ENCODE measurements around the gene CYSRT1. TPM values are rescaled to one million over a fixed set of nuclear protein-coding genes. Genes with fewer than 3 reads are reported as not detected.

Gene CYSRT1
- total and polyA plus RNA-seq, 8 donors = 0.22 to 1.3 (median 0.60) TPM; not detected in 4

DNA sequence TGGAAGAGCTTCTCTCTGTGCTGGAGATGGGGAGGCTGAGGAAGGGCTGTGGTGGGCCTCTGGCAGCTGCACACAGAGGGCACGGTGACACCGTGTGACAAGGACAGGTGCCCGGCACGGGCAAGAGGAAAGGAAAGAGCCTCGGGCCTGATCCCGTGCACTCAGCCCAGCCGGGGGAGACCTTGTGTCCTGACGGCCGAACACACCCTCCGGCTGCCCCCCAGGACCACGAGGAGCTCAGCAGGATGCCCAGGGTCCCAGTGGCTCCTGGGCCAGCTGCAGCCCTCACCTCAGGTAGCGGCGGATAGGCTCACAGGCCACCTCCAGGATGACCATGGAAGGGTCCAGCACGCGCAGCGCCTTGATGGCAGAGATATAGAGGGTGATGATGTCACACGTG, 42.1 kb upstream of the CYSRT1 start:
- FAIRE-seq (no peak), ATAC-seq (no peak), DNase-seq (no peak)
- 88 to 91% methylated on average over 17 of the region's 17 CpGs for WGBS, 2 donors
- intact Hi-C loops (cut with DNase I) = no loop called here
- Histone ChIP-seq H3K36me3 (peaks cover 0 to 52% (median 42%) of the 10 kb centered on the region in 3 donors), H3K9me3 (no peaks in the 10 kb centered on the region), H3K4me3 (no peak overlapping the region), H3K27me3 (no peaks in the 10 kb centered on the region), H3K4me1 (peaks cover 11 to 20% (median 16%) of the 10 kb centered on the region in 3 donors), H3K27ac (no peak overlapping the region)
- TF ChIP-seq, protein P1, sequence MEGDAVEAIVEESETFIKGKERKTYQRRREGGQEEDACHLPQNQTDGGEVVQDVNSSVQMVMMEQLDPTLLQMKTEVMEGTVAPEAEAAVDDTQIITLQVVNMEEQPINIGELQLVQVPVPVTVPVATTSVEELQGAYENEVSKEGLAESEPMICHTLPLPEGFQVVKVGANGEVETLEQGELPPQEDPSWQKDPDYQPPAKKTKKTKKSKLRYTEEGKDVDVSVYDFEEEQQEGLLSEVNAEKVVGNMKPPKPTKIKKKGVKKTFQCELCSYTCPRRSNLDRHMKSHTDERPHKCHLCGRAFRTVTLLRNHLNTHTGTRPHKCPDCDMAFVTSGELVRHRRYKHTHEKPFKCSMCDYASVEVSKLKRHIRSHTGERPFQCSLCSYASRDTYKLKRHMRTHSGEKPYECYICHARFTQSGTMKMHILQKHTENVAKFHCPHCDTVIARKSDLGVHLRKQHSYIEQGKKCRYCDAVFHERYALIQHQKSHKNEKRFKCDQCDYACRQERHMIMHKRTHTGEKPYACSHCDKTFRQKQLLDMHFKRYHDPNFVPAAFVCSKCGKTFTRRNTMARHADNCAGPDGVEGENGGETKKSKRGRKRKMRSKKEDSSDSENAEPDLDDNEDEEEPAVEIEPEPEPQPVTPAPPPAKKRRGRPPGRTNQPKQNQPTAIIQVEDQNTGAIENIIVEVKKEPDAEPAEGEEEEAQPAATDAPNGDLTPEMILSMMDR (IDR thresholded peaks at IDR 0.05) = no peak

DNA sequence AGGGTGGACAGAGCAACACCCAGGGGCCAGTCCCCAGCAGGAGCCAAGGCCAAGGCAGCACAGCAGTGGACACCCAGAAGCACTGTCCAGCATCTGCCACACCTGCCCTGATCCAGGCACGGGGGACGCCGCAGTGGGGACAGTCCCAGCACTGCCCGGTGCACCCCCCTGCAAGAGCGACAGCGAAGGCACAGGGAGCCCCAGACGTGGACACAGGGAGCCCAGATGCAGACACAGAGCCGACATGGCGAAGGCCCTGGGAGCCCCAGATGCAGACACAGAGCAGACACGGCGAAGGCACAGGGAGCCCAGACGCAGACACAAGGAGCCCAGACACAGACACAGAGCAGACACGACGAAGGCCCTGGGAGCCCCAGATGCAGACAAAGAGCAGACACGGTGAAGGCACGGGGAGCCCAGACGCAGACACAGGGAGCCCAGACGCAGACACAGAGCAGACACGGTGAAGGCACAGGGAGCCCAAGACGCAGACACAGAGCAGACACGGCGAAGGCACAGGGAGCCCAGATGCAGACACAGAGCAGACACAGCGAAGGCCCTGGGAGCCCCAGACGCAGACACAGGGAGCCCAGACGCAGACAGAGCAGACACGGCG, 40.9 kb upstream of the CYSRT1 start:
- Histone ChIP-seq H3K9me3 (no peaks in the 10 kb centered on the region), H3K4me3 (no peak overlapping the region), H3K36me3 (peaks cover 0 to 52% (median 42%) of the 10 kb centered on the region in 3 donors), H3K27ac (no peak overlapping the region), H3K4me1 (peaks cover 11 to 20% (median 16%) of the 10 kb centered on the region in 3 donors), H3K27me3 (no peaks in the 10 kb centered on the region)
- no peak for DNase-seq
- intact Hi-C loops (cut with DNase I) = no loop called here
- WGBS, 2 donors = 92 to 96% methylated on average over 27 of the region's 27 CpGs
- no peak for FAIRE-seq
- no peak for ATAC-seq
- TF ChIP-seq, protein P1 (IDR thresholded peaks at IDR 0.05) = no peak

DNA sequence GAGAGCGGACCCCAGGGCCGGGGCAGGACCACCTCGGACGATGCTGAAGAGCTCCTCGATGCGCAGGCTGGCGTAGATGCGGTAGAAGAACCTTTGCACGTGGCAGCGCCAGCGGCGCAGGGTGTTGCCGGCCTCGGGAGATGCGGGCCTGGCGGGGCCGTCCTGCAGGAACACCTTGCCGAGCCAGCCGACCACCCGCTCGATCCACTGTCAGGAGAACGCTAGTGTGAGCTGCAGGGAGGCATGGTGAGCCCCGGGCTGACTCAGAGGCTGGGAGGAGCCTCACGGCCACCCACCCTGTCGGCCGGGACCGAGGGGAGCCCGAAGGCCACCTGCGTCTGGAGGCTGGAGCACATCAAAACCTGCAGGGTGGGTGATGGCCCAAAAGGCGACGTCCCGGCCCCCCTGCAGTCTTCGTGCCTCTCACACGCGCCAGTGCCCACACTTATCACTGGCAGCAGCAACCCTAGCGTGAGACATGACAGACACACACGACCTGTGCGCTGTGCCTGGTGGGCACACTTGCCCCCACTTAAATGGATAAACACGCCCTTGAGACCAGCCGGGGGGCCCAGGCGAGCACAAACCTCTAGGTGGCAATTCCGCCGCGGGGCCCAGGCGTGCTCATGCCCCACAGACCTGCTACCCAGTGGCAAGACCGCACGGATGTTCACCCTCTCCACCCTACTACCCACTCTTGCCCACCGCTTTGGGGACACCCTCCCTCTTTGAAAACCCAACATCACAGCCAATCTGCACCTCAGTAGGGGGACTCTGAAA, 39.9 kb upstream of the CYSRT1 start:
- intact Hi-C loops (cut with DNase I) = loop anchor here in 1 of 3 donors (5.0 kb wide), 1 partner anchor 68 kb away; no protein-coding TSS in a partner anchor
- Histone ChIP-seq H3K27me3 (no peaks in the 10 kb centered on the region), H3K27ac (no peak overlapping the region), H3K9me3 (no peaks in the 10 kb centered on the region), H3K4me1 (peaks cover 19 to 26% (median 25%) of the 10 kb centered on the region in 3 donors), H3K4me3 (no peak overlapping the region), H3K36me3 (peaks cover 0 to 46% (median 38%) of the 10 kb centered on the region in 3 donors)
- ATAC-seq = no peak
- TF ChIP-seq, protein P1 (IDR thresholded peaks at IDR 0.05) = no peak
- FAIRE-seq = no peak
- DNase-seq = peak in 1 of 6 donors; percentile 36
- 89 to 90% methylated on average over 48 of the region's 48 CpGs for WGBS, 2 donors

DNA sequence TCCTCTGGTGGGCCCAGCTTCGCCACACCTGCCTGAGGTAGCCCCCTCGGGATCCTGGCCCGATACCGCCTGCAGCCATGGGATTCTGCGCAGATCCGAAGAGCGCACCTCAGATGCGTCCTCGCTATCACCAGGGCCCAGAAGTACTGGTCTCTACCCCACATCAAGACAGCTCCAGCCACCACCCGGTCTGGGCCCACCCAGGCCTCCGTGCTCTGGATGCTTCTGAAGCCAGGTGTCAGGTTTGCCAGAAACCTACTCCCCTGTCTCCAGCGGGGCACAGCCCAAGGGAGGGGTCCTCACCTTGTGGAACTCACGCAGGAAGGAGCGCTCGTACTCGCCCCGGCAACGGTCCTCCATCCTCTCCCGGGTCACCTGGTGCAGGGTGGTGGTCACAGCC, 39.1 kb upstream of the CYSRT1 start:
- DNase-seq = no peak
- Histone ChIP-seq H3K4me3 (no peak overlapping the region), H3K27me3 (no peaks in the 10 kb centered on the region), H3K27ac (no peak overlapping the region), H3K4me1 (peaks cover 25 to 34% (median 34%) of the 10 kb centered on the region in 3 donors), H3K36me3 (peaks cover 0 to 37% (median 31%) of the 10 kb centered on the region in 3 donors), H3K9me3 (no peaks in the 10 kb centered on the region)
- no peak for FAIRE-seq
- no peak for ATAC-seq
- intact Hi-C loops (cut with DNase I) = loop anchor here in 1 of 3 donors (5.0 kb wide), 1 partner anchor 69 kb away; no protein-coding TSS in a partner anchor
- WGBS, 2 donors = 89 to 92% methylated on average over 19 of the region's 19 CpGs
- TF ChIP-seq, protein P1 (IDR thresholded peaks at IDR 0.05) = no peak

Measured in pancreas (tissue), 10 donors.